Measurements from ENCODE around the gene C5orf24.

GRCh38 chr5:134889335-134889734, 43.6 kb downstream of the C5orf24 start:
- TF ChIP-seq CTCF (IDR thresholded peaks at IDR 0.05; ENCODE audit: low read depth, low read length, poor library complexity, severe bottlenecking), result no peak
- TF ChIP-seq EZH2phosphoT487 (IDR thresholded peaks at IDR 0.05; ENCODE audit: borderline replicate concordance, low read length), result no peak

Data from DOHH2 (cell line).